ENCODE measurements around the gene CDC37L1. TPM values are rescaled to one million over a fixed set of nuclear protein-coding genes. Genes with fewer than 3 reads are reported as not detected.
"Not testable (repeated sequence)": the region's sequence is repeated elsewhere in the genome, so short reads cannot be mapped to it uniquely, and the experiment has no call there.

CDC37L1 gene
- total RNA-seq, result 10 to 100 TPM; 10.7 to 10.9 TPM

DNA sequence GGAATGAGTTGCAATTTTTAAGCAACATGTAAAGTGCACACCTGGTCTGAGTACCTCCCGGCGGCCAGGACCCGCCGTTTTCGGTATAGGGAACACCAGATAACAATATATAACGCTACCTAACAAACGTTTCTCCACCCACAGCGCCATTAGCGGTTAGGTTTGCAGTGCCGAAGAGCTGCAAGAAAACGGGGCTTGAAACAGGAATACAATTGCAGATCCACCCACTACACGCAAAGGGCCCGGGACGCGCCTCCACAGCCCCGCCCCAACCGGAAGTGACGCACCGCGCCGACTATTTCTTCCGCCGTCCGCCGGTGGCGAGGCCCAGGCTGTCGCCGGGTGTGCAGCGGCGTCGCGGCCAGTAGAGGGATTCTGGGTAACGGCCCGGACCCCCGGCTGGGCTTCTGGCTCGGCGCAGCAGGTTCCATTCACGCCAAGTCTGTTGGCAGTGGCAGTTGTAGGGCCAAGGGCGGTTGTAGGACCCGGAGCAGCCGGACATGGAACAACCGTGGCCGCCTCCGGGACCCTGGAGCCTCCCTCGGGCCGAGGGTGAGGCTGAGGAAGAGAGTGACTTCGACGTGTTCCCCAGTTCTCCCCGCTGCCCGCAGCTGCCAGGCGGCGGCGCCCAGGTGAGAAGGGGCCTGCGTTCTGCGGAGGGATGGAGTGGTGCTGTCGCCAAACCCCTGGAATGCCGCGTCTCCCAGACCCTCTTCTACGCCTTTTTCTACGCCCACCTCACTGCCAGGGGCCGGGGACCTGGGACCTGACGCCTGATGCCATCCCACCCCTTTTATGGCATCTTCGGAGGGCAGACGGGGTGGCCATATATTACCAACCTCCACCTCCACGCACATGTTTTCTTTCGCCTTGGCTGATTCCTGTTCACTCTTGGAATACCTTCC lies at the start of gene CDC37L1:
Gene CDC37L1 (plus strand): TSS at position 302 of the 905 bp plus-strand sequence. CDS start 199 bp downstream, at position 501.
- peak; percentile 99 for DNase-seq
- H3K9me3 Mint-ChIP-seq, result no peaks in the 10 kb centered on the region
- H3K27ac Mint-ChIP-seq, result no peak within 1 kb of the TSS
- no peak within 1 kb of the TSS for H3K4me3 Mint-ChIP-seq
- H3K27me3 Mint-ChIP-seq, result no peaks in the 10 kb centered on the region
- H3K36me3 Mint-ChIP-seq, result peaks cover 3% of the 10 kb centered on the region
- peaks cover 7% of the 10 kb centered on the region for H3K4me1 Mint-ChIP-seq

DNA sequence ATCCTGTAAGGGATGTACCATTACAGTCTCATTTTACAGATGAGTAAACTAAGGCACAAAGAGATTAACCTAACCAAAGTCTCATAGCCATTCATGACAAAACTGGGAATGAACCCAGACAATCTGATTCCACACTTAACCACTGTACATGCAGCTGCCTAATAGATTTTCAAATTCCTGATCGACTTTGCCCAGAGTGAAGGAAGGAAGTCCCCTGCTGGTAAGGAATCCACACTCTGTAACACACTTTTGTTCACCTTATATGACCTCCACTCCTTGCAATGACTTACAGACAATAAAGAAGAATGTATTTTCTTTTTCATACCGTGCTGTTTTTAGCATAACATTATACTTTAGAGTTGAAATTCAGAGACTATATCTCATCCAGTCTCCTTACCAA lies 48.5 kb upstream of the CDC37L1 start:
- H3K27ac Mint-ChIP-seq, result no peak overlapping the region
- no peaks in the 10 kb centered on the region for H3K9me3 Mint-ChIP-seq

DNA sequence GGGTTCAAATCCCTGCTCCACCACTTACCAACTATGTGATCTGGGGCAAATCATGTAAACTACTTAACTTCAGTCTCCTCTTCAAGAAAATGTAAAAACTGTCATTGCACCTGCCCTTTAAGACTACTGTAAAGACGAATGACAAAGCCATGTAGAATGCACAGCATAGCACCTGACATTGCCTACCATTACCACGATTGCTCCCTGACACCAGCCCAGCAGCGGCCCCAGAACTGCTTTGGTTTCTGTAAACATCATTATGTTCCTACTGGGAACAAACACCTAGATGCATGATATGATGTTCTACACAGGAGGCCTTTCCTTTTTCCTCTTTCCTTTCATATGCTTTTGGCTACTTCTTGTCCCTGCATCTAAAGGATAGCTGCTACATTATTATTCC lies 40.4 kb upstream of the CDC37L1 start:
- no peak overlapping the region for H3K4me3 Mint-ChIP-seq
- H3K36me3 Mint-ChIP-seq, result no peaks in the 10 kb centered on the region
- peaks cover 7% of the 10 kb centered on the region for H3K4me1 Mint-ChIP-seq
- H3K27me3 Mint-ChIP-seq, result no peaks in the 10 kb centered on the region
- DNase-seq, result no peak
- no peaks in the 10 kb centered on the region for H3K9me3 Mint-ChIP-seq
- no peak overlapping the region for H3K27ac Mint-ChIP-seq

More for the DNA sequence above, 48.5 kb upstream of the CDC37L1 start:
- H3K4me3 Mint-ChIP-seq, result no peak overlapping the region
- H3K36me3 Mint-ChIP-seq, result no peaks in the 10 kb centered on the region
- no peak for DNase-seq
- no peaks in the 10 kb centered on the region for H3K27me3 Mint-ChIP-seq
- no peaks in the 10 kb centered on the region for H3K4me1 Mint-ChIP-seq

DNA sequence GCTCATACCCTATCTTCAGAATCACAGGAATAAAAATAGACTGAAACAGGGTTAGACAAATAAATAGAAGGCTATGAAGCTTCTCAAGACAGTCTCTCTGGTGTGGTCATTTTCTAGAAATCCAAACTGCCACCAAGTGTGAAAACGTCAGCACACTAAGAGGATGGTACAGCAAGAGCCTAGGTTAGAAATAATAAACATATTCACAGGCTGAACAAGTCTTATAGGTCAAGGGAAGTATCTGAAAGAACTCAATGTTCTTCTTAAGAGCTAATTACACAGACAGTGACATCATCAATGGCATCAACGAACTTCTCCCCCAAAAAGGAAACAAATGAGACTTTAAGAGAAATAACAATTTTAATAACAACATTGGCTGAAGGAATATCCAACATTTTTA lies 39.9 kb upstream of the CDC37L1 start:
- H3K4me1 Mint-ChIP-seq, result peaks cover 7% of the 10 kb centered on the region
- no peak for DNase-seq
- H3K27me3 Mint-ChIP-seq, result no peaks in the 10 kb centered on the region
- H3K36me3 Mint-ChIP-seq, result no peaks in the 10 kb centered on the region
- no peaks in the 10 kb centered on the region for H3K9me3 Mint-ChIP-seq
- no peak overlapping the region for H3K4me3 Mint-ChIP-seq
- H3K27ac Mint-ChIP-seq, result no peak overlapping the region

DNA sequence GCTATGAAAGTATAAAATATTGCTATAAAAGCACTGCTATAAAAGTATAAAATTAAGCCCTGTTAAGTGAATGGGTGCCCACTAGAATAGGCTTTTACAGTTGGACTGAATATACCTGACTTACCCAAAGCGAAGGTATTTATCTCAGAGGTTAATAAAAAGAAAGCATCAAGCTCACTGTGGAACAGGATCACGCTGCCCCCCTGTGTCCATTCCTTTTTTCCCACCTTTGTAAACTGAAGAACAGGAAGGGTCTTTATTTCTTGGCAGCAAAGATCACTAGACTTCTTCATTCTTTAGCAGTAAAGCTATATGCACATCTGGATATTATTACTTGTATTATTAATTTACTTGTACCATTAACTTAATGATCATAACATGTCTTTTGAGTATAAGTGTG lies 39.3 kb upstream of the CDC37L1 start:
- Mint-ChIP-seq H3K27ac (no peak overlapping the region), H3K36me3 (no peaks in the 10 kb centered on the region), H3K27me3 (no peaks in the 10 kb centered on the region), H3K9me3 (no peaks in the 10 kb centered on the region), H3K4me3 (no peak overlapping the region), H3K4me1 (peaks cover 7% of the 10 kb centered on the region)
- DNase-seq, result peak; percentile 19

DNA sequence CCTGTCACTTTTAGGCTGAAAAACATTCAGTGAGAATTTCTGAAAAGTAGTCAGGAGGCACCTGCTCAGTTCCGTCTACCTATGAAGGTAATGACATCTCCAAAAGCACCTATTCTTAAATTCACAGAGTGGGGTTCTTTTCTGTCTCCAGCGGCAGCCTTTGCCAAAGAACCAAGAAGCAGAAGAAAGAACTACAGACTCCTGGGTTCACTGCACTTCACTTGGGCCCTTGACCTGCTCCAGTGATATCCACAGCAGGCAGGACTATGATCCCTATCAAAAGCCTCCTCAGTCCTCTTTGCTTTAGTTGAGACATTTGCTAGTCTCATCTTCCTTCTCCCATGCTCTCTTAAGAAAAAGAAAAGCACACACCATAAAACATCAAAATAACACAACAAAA lies 37.0 kb upstream of the CDC37L1 start:
- Mint-ChIP-seq H3K9me3 (no peaks in the 10 kb centered on the region), H3K4me3 (no peak overlapping the region), H3K27me3 (no peaks in the 10 kb centered on the region), H3K36me3 (no peaks in the 10 kb centered on the region), H3K27ac (no peak overlapping the region), H3K4me1 (peaks cover 7% of the 10 kb centered on the region)
- DNase-seq, result no peak

DNA sequence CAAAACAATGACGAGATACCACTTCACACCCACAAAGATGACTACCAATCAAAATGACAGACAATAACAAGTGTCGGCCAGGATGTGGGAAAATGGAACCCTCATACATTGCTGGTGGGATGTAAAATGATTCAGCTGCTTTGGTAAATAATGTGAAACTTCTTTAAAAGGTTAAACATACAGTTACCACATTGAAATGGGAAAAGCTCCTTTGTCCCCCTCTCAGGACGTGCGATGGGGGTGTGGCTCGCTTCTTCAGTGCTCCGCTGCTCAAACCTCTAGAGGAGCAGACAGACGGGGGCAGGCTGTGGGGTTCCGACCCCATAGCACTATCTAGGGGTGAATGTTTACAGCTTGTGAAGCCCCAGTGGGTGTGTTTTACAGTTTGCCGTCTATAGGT lies 25.3 kb upstream of the CDC37L1 start:
- no peak overlapping the region for H3K27ac Mint-ChIP-seq
- H3K4me3 Mint-ChIP-seq, result no peak overlapping the region
- DNase-seq, result no peak

DNA sequence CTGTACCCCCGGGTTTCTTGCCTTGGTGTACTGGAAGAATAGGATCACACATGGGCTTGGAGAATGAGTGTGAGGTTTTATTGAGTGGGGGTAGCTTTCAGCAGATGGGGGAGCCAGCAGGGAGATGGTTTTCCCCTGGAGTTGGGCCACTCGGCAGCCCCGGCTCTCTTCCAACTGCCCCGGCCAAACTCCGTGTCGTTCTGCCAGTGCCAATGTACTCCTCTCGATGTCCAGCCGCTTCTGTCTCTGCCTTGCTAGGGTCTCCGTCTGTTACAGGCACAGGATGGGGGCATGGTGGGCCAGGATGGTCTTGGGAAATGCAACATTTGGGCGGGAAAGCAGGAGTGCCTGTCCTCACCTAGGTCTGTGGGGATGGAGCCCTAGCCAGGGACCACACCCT lies 24.8 kb upstream of the CDC37L1 start:
- no peak for DNase-seq
- Mint-ChIP-seq H3K9me3 (no peaks in the 10 kb centered on the region), H3K27me3 (no peaks in the 10 kb centered on the region), H3K36me3 (no peaks in the 10 kb centered on the region), H3K4me1 (peaks cover 5% of the 10 kb centered on the region), H3K4me3 (no peak overlapping the region), H3K27ac (no peak overlapping the region)

More for the DNA sequence above, 25.3 kb upstream of the CDC37L1 start:
- Mint-ChIP-seq H3K9me3 (no peaks in the 10 kb centered on the region), H3K4me1 (peaks cover 5% of the 10 kb centered on the region), H3K36me3 (no peaks in the 10 kb centered on the region), H3K27me3 (no peaks in the 10 kb centered on the region)

DNA sequence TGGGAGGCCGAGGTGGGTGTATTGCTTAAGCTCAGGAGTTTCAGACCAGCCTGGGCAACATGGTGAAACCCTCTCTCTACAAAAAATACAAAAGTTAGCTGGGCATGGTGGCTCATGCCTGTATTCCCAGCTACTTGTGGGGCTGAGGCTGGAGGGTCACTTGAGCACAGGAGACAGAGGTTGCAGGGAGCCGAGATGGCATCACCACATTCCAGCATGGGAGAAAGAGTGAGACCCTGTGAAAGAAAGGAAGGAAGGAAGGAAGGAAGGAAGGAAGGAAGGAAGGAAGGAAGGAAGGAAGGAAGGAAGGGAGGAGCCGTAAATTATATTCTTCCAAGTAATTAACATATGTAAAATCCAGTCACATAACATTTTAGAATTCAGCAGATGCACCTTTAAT lies 23.2 kb upstream of the CDC37L1 start:
- H3K9me3 Mint-ChIP-seq, H3K36me3 Mint-ChIP-seq, H3K4me1 Mint-ChIP-seq, H3K27me3 Mint-ChIP-seq, DNase-seq, H3K27ac Mint-ChIP-seq, H3K4me3 Mint-ChIP-seq: not testable (repeated sequence)

DNA sequence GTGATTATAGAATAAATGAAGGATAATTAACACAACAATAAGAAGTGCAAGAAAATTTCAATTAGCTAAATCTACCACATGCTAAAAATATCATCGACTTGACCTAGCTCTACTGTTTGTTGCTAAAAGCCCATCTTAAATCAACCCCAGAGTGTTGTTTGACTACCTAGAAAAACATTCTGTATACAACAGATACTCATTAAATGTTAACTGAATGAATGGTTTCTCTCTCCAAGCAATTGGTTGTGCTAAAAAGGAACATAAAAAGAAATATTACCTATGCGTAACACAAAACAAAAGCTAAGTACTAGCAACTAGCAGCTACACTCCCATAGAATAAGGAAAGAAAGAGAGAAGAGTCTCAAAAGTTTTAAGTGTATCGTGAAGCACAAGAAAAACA lies 22.7 kb upstream of the CDC37L1 start:
- Mint-ChIP-seq H3K27me3 (no peaks in the 10 kb centered on the region), H3K9me3 (no peaks in the 10 kb centered on the region), H3K36me3 (no peaks in the 10 kb centered on the region), H3K4me3 (no peak overlapping the region), H3K27ac (no peak overlapping the region), H3K4me1 (peaks cover 8% of the 10 kb centered on the region)
- no peak for DNase-seq

DNA sequence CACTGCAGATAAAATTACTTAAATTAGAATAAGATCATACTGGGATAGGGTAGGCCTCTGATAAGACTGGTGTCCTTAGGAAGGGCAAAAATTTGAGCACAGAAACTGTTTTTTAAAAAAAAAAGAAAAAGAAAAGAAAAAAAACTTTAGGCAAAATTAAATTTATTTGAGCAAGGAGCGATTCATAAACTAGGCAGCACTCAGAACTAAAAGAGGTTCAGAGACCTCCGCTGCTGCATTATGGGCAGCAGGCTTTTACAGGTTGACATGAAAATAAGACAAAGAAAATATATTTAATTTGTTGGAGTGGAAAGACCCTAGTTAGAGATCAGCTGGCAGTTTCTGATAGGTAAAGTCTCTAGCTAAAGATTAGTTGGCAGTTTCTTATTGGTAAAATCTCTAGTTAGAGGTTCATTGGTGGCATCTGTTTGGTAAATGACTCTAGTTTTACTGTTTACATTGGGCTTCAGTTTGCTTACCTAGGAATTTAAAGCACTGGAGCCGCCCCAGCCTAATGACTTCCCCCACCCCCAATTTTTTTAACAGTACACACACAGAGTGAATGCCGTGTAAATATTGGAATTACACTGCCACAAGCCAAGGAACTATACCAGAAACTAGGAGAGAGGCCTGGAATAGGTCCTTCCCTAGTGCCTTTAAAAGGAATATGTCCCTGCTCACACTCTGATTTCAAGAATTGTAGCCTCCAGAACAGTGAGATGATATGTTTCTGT lies 21.8 kb upstream of the CDC37L1 start:
- H3K4me1 Mint-ChIP-seq, result peaks cover 12% of the 10 kb centered on the region
- DNase-seq, result no peak
- no peaks in the 10 kb centered on the region for H3K27me3 Mint-ChIP-seq
- H3K27ac Mint-ChIP-seq, result no peak overlapping the region
- no peaks in the 10 kb centered on the region for H3K36me3 Mint-ChIP-seq
- H3K4me3 Mint-ChIP-seq, result no peak overlapping the region
- no peaks in the 10 kb centered on the region for H3K9me3 Mint-ChIP-seq

DNA sequence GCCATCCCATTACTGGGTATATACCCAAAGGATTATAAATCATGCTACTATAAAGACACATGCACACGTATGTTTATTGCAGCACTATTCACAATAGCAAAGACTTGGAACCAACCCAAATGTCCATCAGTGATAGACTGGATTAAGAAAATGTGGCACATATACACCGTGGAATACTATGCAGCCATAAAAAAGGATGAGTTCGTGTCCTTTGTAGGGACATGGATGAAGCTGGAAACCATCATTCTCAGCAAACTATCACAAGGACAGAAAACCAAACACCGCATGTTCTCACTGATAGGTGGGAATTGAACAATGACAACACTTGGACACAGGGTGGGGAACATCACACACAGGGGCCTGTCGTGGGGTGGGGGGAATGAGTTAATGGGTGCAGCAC lies 18.7 kb upstream of the CDC37L1 start:
- H3K27ac Mint-ChIP-seq, H3K9me3 Mint-ChIP-seq, DNase-seq, H3K36me3 Mint-ChIP-seq, H3K4me3 Mint-ChIP-seq, H3K27me3 Mint-ChIP-seq: not testable (repeated sequence)
- peaks cover 38% of the 10 kb centered on the region for H3K4me1 Mint-ChIP-seq

DNA sequence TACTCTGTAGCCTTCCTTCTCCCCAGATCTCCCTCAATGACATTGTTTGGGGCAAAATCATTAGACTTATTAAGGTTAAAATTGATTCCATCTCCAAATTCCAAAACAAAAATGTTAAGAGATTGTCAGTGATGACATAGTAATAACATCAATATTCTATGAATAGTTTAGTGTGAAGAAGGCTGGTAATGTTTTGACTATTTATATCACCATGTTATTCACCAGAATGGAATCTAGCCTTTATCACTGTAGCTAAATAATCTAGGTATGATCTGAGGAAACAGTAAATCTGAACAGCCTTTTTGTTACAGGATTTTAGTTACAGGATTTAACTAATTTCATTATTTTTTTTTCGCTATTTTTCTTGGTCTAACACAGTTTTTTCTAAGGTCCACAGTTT lies 18.2 kb upstream of the CDC37L1 start:
- no peaks in the 10 kb centered on the region for H3K27me3 Mint-ChIP-seq
- no peak for DNase-seq
- H3K36me3 Mint-ChIP-seq, result peaks cover 3% of the 10 kb centered on the region
- H3K4me1 Mint-ChIP-seq, result peaks cover 43% of the 10 kb centered on the region
- H3K4me3 Mint-ChIP-seq, result peak overlapping the region; percentile 91
- H3K27ac Mint-ChIP-seq, result no peak overlapping the region
- no peaks in the 10 kb centered on the region for H3K9me3 Mint-ChIP-seq

DNA sequence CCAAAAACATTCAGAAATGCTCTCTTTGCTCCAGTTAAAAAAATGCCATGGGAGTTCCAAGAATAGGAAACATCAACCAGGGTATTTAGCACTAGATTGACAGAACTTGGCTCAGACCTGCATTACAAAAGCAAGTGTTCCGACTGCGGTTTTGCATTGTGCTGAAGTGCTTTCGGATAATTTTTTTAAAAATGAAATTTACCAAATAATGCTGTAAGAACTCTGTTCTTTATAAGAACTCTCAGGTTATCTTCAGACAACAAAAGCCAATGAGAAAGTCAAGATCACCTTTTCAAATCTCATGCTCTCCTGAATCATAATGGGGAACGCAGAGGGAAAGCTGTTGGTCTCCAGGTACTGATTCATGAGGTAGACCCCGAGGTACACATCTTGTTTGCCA lies 17.8 kb upstream of the CDC37L1 start:
- no peaks in the 10 kb centered on the region for H3K27me3 Mint-ChIP-seq
- H3K9me3 Mint-ChIP-seq, result no peaks in the 10 kb centered on the region
- peak overlapping the region; percentile 91 for H3K4me3 Mint-ChIP-seq
- H3K27ac Mint-ChIP-seq, result peak overlapping the region; percentile 86
- H3K36me3 Mint-ChIP-seq, result peaks cover 3% of the 10 kb centered on the region
- no peak for DNase-seq
- peaks cover 47% of the 10 kb centered on the region for H3K4me1 Mint-ChIP-seq

DNA sequence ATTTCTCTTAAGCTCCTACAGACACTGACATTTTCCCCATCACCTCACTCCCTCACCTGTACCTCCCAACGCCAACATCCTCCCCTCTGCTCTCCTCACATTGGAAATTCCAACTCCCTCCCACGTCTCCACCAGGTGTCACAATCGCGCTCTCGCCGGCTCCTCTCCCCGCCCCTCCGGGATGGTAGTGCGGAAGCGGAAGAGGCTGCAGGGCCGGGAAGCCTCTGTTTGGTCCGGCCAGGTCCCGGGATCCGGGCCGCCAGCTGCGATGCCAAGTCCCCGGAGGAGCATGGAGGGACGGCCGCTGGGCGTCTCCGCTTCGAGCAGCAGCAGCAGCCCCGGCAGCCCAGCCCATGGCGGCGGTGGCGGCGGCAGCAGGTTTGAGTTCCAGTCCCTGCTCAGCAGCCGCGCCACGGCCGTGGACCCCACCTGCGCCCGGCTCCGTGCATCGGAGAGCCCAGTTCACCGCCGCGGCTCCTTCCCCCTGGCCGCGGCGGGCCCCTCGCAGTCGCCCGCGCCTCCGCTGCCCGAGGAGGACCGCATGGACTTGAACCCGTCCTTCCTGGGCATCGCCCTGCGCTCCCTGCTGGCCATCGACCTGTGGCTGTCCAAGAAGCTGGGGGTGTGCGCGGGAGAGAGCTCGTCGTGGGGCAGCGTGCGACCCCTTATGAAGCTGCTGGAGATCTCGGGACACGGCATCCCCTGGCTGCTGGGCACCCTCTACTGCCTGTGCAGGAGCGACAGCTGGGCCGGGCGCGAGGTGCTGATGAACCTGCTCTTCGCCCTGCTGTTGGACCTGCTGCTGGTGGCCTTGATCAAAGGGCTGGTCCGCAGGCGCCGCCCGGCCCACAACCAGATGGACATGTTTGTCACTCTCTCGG lies 17.0 kb upstream of the CDC37L1 start, which contains the start of gene PLPP6:
Gene PLPP6 (plus strand): TSS at position 187 of the 881 bp plus-strand sequence. CDS start 82 bp downstream, at position 269.
- Mint-ChIP-seq H3K27me3 (no peaks in the 10 kb centered on the region), H3K27ac (peak within 1 kb of the TSS; percentile 86), H3K4me3 (peak within 1 kb of the TSS; percentile 91), H3K4me1 (peaks cover 52% of the 10 kb centered on the region), H3K36me3 (peaks cover 3% of the 10 kb centered on the region), H3K9me3 (no peaks in the 10 kb centered on the region)
- DNase-seq, result peak; percentile 84
